ENCODE measurements around the gene TTC27.

TTC27 gene

DNA sequence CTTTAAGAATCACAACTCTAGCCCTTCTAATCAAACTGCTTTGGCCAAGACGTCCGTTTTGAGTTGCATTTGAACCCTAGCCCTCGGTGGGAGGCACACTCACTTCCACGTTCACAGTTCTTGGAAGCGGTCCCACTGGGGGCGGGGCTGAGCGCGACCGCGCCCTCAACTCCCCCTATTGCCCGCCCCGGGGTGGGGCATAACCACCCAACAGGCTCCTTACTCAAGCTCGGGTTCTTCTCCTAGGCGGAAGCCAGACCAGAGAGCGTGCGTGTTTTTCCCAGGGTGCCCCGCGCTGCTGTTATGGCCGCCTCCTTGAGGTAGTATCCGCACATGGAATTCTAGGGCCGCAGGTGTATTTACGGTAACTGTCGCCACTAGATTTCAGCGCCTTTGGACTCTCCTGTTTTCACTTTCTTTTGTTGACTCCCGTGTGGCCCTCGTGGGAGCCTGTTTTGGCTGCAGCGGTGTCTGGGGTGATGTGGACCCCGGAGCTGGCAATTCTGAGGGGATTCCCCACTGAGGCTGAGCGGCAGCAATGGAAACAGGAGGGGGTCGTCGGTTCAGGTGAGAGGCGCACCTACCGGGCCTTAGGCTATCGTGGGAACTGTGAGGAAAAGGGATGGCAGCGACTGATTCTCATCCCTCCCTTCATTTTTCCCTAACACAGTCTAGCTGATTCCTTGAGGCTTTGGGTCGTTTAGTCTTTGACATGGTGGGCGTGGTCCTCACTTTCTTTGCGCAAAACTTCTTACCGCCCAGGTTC is at the start of gene TTC27:
Gene TTC27 (plus strand): TSS at position 237 of the 766 bp plus-strand sequence. CDS start 243 bp downstream, at position 480.
- ChIA-PET CTCF (interaction anchor here (0.5 kb wide), 1 partner anchor 18 kb away, joined by 3 read pairs; no protein-coding TSS in a partner anchor), POLR2A (ENCODE audit: low non-redundant PET) (interaction anchor here (0.9 to 1.0 kb wide), 2 partner anchors 9 to 14 kb away, joined by 3 read pairs; no protein-coding TSS in a partner anchor)
- peak; percentile 97 for DNase-seq (ENCODE audit: low spot score)
- TF ChIP-seq, protein P1, sequence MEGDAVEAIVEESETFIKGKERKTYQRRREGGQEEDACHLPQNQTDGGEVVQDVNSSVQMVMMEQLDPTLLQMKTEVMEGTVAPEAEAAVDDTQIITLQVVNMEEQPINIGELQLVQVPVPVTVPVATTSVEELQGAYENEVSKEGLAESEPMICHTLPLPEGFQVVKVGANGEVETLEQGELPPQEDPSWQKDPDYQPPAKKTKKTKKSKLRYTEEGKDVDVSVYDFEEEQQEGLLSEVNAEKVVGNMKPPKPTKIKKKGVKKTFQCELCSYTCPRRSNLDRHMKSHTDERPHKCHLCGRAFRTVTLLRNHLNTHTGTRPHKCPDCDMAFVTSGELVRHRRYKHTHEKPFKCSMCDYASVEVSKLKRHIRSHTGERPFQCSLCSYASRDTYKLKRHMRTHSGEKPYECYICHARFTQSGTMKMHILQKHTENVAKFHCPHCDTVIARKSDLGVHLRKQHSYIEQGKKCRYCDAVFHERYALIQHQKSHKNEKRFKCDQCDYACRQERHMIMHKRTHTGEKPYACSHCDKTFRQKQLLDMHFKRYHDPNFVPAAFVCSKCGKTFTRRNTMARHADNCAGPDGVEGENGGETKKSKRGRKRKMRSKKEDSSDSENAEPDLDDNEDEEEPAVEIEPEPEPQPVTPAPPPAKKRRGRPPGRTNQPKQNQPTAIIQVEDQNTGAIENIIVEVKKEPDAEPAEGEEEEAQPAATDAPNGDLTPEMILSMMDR (conservative IDR thresholded peaks at IDR 0.05; ENCODE audit: low read depth) = no peak
- peak within 1 kb of the TSS; percentile 59 for H3K27ac ChIP-seq

DNA sequence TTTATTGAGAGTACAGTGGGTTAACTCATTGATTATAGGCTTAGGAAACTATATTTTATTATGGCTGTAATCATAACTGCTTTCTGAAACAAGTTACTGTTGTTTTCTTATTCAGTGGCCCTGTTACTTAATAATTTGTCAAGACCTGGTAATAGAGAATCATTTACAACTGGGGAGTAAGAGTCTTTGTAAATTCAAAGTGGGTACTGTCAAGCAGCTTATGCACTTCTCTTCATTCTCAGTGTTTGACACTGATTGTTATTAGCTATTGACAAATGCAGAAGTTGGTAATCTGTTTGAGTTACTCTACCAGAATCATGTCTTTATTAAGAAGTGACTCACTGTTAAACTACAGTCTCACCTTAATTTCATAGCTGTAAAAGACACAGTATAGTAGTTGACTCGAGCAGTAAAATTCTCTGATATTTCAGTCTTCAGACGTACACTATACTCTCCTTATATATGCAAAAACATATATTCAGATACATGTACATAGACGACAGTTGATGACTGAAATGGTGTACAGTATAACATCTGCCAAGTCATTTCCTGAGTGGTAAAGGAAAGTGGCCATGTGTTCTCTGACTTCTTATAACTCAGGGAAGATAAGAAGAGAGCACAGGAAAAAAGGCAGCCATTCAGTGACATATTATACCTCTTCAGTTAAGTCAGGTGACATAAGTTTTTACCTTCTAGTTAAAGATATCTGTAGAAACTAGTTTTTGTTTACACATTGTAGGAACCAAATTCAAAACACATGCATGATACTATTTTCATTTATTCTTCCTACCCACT is 36.0 kb upstream of the TTC27 start:
- ChIA-PET CTCF (no interaction called here), POLR2A (ENCODE audit: low non-redundant PET) (no interaction called here)
- TF ChIP-seq, protein P1 (conservative IDR thresholded peaks at IDR 0.05; ENCODE audit: low read depth) = no peak
- no peak overlapping the region for H3K27ac ChIP-seq
- DNase-seq (ENCODE audit: low spot score) = no peak

DNA sequence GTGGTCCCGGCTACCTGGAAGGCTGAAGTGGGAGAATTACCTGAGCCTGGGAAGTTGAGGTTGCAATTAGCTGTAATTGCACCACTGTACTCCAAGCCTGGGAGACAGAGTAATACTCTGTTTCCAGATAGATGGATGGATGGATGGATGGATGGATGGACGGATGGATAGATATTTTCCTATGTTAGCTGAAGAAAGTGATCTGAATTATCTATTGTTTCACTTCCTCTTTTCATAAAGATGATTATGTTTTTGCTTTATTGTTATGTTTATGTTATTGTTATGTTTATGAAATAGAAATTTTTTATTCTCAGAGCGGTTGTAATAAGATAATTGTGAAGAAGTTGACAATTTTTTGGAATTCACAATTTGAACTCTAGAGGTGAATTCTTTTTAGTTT is 33.3 kb upstream of the TTC27 start:
- DNase-seq (ENCODE audit: low spot score) = no peak
- H3K27ac ChIP-seq = no peak overlapping the region
- POLR2A ChIA-PET (ENCODE audit: low non-redundant PET) = no interaction called here
- CTCF ChIA-PET = no interaction called here
- TF ChIP-seq, protein P1 (conservative IDR thresholded peaks at IDR 0.05; ENCODE audit: low read depth) = no peak

DNA sequence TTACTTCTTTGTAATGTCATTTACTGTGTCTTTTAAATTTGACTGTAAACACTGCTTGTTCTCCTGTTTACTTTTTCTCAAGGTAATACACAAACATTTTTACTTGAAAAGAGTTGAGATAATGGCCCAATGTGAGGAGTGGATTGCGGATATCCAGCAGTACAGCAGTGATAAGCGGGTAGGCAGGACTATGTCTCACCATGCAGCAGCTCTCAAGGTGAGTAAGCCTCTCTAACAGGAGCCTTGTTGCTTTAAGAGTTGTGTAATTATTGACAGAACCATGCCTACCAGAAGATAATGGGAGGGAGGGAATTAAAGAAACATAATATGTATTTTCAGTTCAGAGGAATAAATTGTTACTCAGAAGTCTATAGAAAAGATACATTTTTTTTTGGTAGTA is 16.5 kb upstream of the TTC27 start:
- TF ChIP-seq, protein P1 (conservative IDR thresholded peaks at IDR 0.05; ENCODE audit: low read depth) = no peak
- POLR2A ChIA-PET (ENCODE audit: low non-redundant PET) = no interaction called here
- CTCF ChIA-PET = no interaction called here
- DNase-seq (ENCODE audit: low spot score) = no peak
- no peak overlapping the region for H3K27ac ChIP-seq

DNA sequence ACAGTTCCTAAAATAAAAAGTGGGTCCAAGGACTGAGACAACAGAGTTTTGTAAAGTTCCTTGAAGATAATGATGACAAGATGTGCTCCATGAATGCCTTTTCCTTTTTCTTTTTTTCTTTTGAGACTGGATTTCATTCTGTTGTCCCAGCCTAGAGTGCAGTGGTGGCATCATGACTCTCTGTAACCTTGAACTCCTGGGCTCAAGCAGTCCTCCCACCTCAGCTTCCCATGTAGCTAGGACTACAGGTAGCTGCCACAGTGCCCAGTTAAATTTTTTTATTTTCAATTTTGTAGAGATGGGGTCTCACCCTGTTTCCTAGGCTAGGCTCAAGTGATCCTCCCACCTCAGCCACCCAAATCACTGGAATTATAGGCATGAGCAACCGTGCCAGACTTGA is 16.1 kb upstream of the TTC27 start:
- no peak for DNase-seq (ENCODE audit: low spot score)
- CTCF ChIA-PET = no interaction called here
- POLR2A ChIA-PET (ENCODE audit: low non-redundant PET) = no interaction called here
- TF ChIP-seq, protein P1 (conservative IDR thresholded peaks at IDR 0.05; ENCODE audit: low read depth) = no peak
- no peak overlapping the region for H3K27ac ChIP-seq

DNA sequence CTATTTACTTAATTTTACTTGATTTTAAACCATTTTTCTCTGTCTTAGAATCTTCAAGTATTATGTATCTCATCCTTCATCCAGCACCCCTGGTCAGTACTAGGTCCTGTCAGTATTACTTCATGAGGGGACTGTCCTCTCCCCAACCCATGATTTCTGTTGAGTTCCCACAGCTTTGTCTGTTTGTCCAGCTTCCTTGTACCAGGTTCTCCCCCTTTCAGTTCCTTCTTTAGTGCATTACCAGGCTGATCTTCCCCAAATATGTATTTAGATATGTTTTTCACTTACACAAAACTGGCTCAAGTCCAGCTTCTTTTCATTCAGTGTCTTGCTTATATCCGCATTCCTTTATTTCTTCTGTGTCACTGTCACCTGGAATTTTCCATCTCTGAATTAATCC is 13.8 kb upstream of the TTC27 start:
- ChIA-PET CTCF (no interaction called here), POLR2A (ENCODE audit: low non-redundant PET) (interaction anchor here (0.7 kb wide), 1 partner anchor 14 kb away, joined by 3 read pairs; the partner anchor contains the start of gene TTC27)
- no peak for DNase-seq (ENCODE audit: low spot score)
- TF ChIP-seq, protein P1 (conservative IDR thresholded peaks at IDR 0.05; ENCODE audit: low read depth) = no peak
- H3K27ac ChIP-seq = no peak overlapping the region
